KBM-7 (cell line): Measurements from ENCODE around the gene GRIK4.

Source experiments
- DNase-seq: peaks from one replicate; pipeline ENCODE4 v3.0.0-alpha.2; 2015
- in situ Hi-C: fragments of 300-500 bp; cut with MboI; formaldehyde crosslinking; loops from 2 replicates; pipeline ENCODE4 v1.14.3; 2020; ENCODE audit warnings: low sequenced_read_pairs, low pct_unique_long_range_greater_than_20kb, mixed read lengths

The GRIK4 gene

GRCh38 chr11:120869516-120870011 is 358.0 kb downstream of the GRIK4 start:
- in situ Hi-C loops = no loop called here
- no peak for DNase-seq

- DNase-seq = no peak
- in situ Hi-C loops = no loop called here
Observed at GRCh38 chr11:120871194-120871593, 359.6 kb downstream of the GRIK4 start.

- in situ Hi-C loops = no loop called here
- DNase-seq = no peak
Observed at GRCh38 chr11:120871924-120872323, 360.4 kb downstream of the GRIK4 start.

GRCh38 chr11:120873966-120874735 is 362.6 kb downstream of the GRIK4 start:
- no peak for DNase-seq
- in situ Hi-C loops = no loop called here

- DNase-seq = no peak
- in situ Hi-C loops = no loop called here
Observed at GRCh38 chr11:120875986-120876385, 364.4 kb downstream of the GRIK4 start.

- in situ Hi-C loops = no loop called here
- no peak for DNase-seq
Observed at GRCh38 chr11:120877746-120878365, 366.3 kb downstream of the GRIK4 start.

- in situ Hi-C loops = no loop called here
- DNase-seq = no peak
Observed at GRCh38 chr11:120878781-120879180, 367.2 kb downstream of the GRIK4 start.

GRCh38 chr11:120880498-120881175 is 369.1 kb downstream of the GRIK4 start:
- in situ Hi-C loops = no loop called here
- DNase-seq = no peak

- in situ Hi-C loops = no loop called here
- DNase-seq = no peak
Observed at GRCh38 chr11:120881596-120881995, 370.0 kb downstream of the GRIK4 start.

- DNase-seq = no peak
- in situ Hi-C loops = no loop called here
Observed at GRCh38 chr11:120882175-120882574, 370.6 kb downstream of the GRIK4 start.

- no peak for DNase-seq
- in situ Hi-C loops = no loop called here
Observed at GRCh38 chr11:120883404-120884080, 372.0 kb downstream of the GRIK4 start.

GRCh38 chr11:120884154-120885020 is 372.8 kb downstream of the GRIK4 start:
- no peak for DNase-seq
- in situ Hi-C loops = no loop called here

GRCh38 chr11:120890609-120891320 is 379.2 kb downstream of the GRIK4 start:
- DNase-seq = no peak
- in situ Hi-C loops = no loop called here

GRCh38 chr11:120893440-120894201 is 382.1 kb downstream of the GRIK4 start:
- in situ Hi-C loops = no loop called here

GRCh38 chr11:120894202-120894985 is 382.8 kb downstream of the GRIK4 start:
- in situ Hi-C loops = no loop called here
- DNase-seq = no peak

More at GRCh38 chr11:120893440-120894201, 382.1 kb downstream of the GRIK4 start:
- DNase-seq = no peak

- in situ Hi-C loops = no loop called here
- no peak for DNase-seq
Observed at GRCh38 chr11:120896687-120897086, 385.1 kb downstream of the GRIK4 start.

- no peak for DNase-seq
- in situ Hi-C loops = no loop called here
Observed at GRCh38 chr11:120898568-120898967, 387.0 kb downstream of the GRIK4 start.
